ENCODE results near the gene ZNF397.

DNA sequence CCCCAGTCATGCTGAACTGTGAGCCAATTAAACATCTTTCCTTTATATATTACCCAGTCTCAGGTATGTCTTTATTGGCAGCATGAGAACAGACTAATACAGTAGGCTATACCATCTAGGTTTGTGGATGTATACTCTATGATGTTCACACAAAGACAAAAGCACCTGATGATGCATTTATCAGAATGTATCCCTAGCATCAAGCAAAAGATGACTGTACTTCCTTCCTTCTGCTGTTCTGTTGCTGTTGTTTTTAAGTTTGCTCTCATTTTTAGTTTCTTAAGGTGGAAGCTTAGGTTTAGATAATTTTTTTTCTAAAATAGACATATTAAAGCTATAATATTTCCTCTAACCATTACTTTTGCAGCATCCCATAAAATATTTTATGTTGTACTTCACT is 36.8 kb downstream of the ZNF397 start:
- TF ChIP-seq, protein P1, sequence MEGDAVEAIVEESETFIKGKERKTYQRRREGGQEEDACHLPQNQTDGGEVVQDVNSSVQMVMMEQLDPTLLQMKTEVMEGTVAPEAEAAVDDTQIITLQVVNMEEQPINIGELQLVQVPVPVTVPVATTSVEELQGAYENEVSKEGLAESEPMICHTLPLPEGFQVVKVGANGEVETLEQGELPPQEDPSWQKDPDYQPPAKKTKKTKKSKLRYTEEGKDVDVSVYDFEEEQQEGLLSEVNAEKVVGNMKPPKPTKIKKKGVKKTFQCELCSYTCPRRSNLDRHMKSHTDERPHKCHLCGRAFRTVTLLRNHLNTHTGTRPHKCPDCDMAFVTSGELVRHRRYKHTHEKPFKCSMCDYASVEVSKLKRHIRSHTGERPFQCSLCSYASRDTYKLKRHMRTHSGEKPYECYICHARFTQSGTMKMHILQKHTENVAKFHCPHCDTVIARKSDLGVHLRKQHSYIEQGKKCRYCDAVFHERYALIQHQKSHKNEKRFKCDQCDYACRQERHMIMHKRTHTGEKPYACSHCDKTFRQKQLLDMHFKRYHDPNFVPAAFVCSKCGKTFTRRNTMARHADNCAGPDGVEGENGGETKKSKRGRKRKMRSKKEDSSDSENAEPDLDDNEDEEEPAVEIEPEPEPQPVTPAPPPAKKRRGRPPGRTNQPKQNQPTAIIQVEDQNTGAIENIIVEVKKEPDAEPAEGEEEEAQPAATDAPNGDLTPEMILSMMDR (IDR thresholded peaks at IDR 0.05; ENCODE audit: low read depth, low read length): no peak
- no peak for TF ChIP-seq EZH2phosphoT487 (IDR thresholded peaks at IDR 0.05; ENCODE audit: low read depth)
